HUES6 (cell line): ENCODE data around the gene MTMR3.

Experiments used
- H3K27ac ChIP-seq: 2 replicates; pipeline ENCODE4 v1.7.0; 2013; ENCODE audit warnings: low read depth, mild to moderate bottlenecking, low read length, inconsistent platforms
- H3K27me3 ChIP-seq: 2 replicates; pipeline ENCODE4 v1.6.1; 2013; ENCODE audit warnings: low read length; ENCODE audit not compliant: control insufficient read depth, insufficient read depth
- H3K36me3 ChIP-seq: 2 replicates; pipeline ENCODE4 v1.6.1; 2013; ENCODE audit warnings: low read length; ENCODE audit not compliant: control insufficient read depth, insufficient read depth
- H3K4me1 ChIP-seq: 2 replicates; pipeline ENCODE4 v1.6.1; 2013; ENCODE audit warnings: low read length; ENCODE audit not compliant: control insufficient read depth, insufficient read depth
- H3K4me3 ChIP-seq: 2 replicates; pipeline ENCODE4 v1.5.1; 2013; ENCODE audit warnings: low read depth, low read length
- H3K9ac ChIP-seq: one replicate; pipeline ENCODE4 v1.6.1; 2013; ENCODE audit warnings: mild to moderate bottlenecking, low read length
- H3K9me3 ChIP-seq: 2 replicates; pipeline ENCODE4 v1.6.1; 2013; ENCODE audit warnings: low read depth, low read length; ENCODE audit not compliant: control insufficient read depth, insufficient read depth

The MTMR3 gene

DNA sequence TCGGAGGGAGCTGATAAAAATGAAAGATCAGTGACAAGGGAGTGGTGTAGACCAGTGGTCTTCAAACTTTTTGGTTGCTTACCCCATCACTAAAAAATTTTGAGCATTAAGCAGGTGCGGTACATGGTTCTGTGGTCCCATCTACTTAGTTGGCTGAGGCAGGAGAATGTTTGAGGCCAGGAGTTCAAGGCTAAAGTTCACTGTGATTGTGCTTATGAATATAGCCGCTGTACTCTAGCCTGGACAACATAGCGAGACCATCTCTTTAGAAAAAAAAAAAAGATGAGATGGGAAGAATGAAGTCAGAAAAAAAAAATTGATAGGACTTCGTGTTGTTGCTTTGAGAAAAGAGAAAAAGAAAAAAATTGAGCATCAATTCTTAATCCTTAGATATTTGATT, 7.8 kb downstream of the MTMR3 start:
- H3K9ac ChIP-seq: no peak overlapping the region
- no peak overlapping the region for H3K4me3 ChIP-seq
- no peak overlapping the region for H3K27ac ChIP-seq
- H3K27me3 ChIP-seq: no peaks in the 10 kb centered on the region
- no peaks in the 10 kb centered on the region for H3K9me3 ChIP-seq
- H3K36me3 ChIP-seq: no peaks in the 10 kb centered on the region
- peaks cover 4% of the 10 kb centered on the region for H3K4me1 ChIP-seq

DNA sequence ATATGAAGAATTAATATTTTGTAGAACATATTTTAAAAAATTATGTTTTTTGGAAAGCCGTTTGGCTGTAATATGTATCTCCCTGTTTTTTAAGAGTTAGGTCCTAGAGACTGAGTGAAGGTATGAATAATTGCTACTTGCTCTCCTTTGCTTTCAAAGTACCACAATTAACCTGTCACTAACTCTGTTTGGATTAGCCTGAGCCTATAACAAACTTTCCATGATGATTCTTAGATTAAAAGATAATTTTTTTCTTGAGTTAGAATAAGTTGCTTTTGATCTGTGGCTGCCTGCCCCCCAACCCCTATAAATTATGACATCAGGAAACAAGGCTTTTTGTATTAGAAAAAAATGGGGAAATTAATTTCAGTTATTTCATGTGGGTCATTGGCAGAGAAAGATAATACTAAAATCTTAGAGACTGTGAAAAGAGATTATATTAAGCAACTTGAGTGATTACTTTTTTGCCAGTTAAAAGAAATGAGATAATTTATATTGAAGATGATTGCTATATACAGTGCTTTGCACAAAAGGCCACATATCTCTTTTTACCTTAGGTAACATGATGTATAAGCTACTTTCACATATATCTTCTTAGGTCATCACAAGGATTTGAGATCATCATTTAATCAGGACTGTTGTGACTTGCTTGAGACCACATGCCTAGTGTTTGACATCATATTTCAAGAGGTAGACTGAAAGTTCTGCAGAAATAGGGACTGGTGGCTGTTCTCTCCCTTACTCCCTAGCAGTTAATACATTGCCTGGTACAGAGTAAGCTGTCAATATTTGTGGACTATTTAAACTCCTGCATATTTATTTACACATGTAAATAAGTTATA, 9.6 kb downstream of the MTMR3 start:
- Histone ChIP-seq H3K36me3 (no peaks in the 10 kb centered on the region), H3K9me3 (no peaks in the 10 kb centered on the region), H3K27ac (no peak overlapping the region), H3K9ac (no peak overlapping the region), H3K27me3 (no peaks in the 10 kb centered on the region), H3K4me3 (no peak overlapping the region), H3K4me1 (no peaks in the 10 kb centered on the region)

DNA sequence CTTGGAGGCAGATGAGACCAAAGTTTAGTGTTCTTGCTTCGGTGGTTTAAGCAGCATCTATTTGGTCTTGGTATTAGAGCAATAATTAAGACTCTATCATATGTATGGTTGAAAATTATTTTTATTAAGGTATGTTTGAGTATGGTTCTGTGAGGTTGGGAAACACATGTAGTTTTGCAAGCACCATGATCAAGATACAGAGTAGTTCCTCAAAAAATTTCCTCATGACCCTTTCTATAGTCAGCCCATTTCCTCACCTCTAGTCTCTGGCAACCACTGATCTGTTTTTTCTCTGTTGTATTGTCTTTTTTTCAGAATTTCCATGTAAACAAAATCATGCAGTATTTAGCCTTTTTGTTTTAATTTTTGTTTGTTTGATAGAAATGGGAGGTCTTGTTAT, 18.4 kb downstream of the MTMR3 start:
- no peak overlapping the region for H3K4me3 ChIP-seq
- no peaks in the 10 kb centered on the region for H3K9me3 ChIP-seq
- no peaks in the 10 kb centered on the region for H3K27me3 ChIP-seq
- no peaks in the 10 kb centered on the region for H3K36me3 ChIP-seq
- no peaks in the 10 kb centered on the region for H3K4me1 ChIP-seq
- no peak overlapping the region for H3K9ac ChIP-seq
- H3K27ac ChIP-seq: no peak overlapping the region

DNA sequence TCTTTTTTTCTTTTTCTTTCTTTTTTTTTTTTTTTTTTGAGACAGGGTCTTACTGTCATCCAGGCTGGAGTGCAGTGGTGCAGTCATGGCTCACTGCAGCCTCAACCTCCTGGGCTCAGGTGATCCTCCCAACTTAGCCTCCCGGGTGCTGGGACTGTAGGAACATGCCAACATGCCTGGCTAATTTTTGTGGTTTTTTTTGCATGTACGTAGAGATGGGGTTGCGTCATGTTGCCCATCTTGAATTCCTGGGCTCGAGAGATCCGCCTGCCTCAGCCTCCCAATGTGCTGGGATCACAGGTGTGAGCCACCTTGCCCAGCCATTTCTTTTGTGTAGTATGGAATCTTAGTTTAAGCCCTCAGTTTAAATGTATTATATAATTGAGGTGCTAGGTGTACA, 20.4 kb downstream of the MTMR3 start:
- H3K27me3 ChIP-seq: no peaks in the 10 kb centered on the region
- H3K4me1 ChIP-seq: peaks cover 11% of the 10 kb centered on the region
- no peaks in the 10 kb centered on the region for H3K36me3 ChIP-seq
- H3K9me3 ChIP-seq: no peaks in the 10 kb centered on the region
- H3K9ac ChIP-seq: no peak overlapping the region
- H3K4me3 ChIP-seq: no peak overlapping the region
- H3K27ac ChIP-seq: no peak overlapping the region

DNA sequence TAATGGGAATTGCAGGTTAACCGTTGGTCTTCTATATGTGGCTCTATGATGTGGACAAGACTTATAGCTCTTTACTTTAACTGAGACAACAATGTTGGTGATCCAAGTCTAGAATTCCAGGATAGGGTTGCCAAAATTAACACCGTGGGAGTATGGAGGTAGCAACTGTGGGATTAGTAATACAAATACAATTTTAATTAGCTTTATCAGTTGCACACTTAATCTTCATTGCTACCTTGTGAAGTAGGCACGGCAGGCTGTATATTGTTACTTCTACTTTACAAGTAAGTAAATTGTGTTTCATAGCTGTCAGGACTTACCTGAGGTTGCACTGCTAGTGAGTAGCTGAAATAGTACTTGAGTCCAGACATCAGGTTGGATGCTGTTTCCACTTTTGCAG, 21.0 kb downstream of the MTMR3 start:
- no peaks in the 10 kb centered on the region for H3K36me3 ChIP-seq
- no peaks in the 10 kb centered on the region for H3K9me3 ChIP-seq
- no peak overlapping the region for H3K27ac ChIP-seq
- no peaks in the 10 kb centered on the region for H3K27me3 ChIP-seq
- H3K4me3 ChIP-seq: no peak overlapping the region
- H3K9ac ChIP-seq: no peak overlapping the region
- peaks cover 11% of the 10 kb centered on the region for H3K4me1 ChIP-seq

DNA sequence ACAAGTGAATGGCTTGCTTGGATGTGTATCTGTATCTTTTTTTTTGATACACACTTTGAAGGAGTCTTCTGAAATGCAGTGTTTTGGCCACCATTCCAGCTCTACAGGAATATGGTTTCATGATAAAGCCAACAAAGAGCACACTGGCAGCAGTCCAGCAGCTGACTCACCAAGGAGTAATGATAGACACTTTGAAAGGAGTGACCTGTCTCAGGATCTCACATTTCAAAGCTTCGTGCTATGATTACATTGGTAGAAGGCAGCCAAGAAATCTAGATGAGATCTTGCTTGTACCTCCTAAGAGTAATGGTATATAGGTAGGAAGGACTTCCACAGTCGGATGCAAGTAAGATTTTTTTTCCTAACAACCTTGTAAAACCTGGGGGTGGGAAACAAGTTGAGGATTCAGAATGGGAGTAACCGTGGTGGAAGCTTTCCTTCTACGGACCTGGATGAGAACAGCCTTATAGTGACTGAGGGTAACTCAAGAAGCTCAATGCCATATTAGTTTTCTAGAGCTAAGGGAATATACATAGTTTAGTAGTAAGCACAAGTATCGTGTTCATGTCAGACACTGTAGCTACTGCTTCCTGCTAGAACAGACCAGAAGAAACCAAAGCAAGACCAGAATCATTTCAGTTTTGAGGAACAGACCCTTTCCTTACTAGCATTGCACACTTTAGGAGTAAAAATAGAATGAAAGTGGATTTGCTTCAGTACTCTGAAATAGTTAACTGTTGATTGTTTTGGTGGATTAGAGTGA, 25.0 kb downstream of the MTMR3 start:
- H3K9ac ChIP-seq: no peak overlapping the region
- H3K27me3 ChIP-seq: no peaks in the 10 kb centered on the region
- no peaks in the 10 kb centered on the region for H3K9me3 ChIP-seq
- H3K4me1 ChIP-seq: peaks cover 17% of the 10 kb centered on the region
- no peak overlapping the region for H3K4me3 ChIP-seq
- H3K36me3 ChIP-seq: no peaks in the 10 kb centered on the region
- no peak overlapping the region for H3K27ac ChIP-seq

DNA sequence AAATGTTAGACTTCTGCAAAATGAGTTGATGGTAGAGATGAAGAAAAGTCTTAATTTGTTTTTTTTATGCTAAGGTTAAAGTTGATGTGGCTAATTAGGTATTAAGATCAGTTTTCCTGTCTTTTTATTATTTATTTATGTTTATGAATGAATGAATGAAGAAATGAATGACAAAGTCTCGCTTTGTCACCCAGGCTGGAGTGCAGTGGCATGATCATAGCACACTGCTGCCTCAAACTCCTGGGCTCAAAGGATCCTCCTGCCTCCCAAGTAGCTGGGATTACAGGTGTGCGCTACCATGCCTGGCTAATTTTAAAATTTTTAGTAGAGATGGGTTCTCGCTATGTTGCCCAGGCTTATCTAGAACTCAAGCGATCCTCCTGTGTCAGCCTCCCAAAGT, 29.2 kb downstream of the MTMR3 start:
- no peak overlapping the region for H3K27ac ChIP-seq
- H3K4me1 ChIP-seq: peaks cover 55% of the 10 kb centered on the region
- no peak overlapping the region for H3K9ac ChIP-seq
- H3K36me3 ChIP-seq: no peaks in the 10 kb centered on the region
- no peak overlapping the region for H3K4me3 ChIP-seq
- H3K27me3 ChIP-seq: no peaks in the 10 kb centered on the region
- no peaks in the 10 kb centered on the region for H3K9me3 ChIP-seq

DNA sequence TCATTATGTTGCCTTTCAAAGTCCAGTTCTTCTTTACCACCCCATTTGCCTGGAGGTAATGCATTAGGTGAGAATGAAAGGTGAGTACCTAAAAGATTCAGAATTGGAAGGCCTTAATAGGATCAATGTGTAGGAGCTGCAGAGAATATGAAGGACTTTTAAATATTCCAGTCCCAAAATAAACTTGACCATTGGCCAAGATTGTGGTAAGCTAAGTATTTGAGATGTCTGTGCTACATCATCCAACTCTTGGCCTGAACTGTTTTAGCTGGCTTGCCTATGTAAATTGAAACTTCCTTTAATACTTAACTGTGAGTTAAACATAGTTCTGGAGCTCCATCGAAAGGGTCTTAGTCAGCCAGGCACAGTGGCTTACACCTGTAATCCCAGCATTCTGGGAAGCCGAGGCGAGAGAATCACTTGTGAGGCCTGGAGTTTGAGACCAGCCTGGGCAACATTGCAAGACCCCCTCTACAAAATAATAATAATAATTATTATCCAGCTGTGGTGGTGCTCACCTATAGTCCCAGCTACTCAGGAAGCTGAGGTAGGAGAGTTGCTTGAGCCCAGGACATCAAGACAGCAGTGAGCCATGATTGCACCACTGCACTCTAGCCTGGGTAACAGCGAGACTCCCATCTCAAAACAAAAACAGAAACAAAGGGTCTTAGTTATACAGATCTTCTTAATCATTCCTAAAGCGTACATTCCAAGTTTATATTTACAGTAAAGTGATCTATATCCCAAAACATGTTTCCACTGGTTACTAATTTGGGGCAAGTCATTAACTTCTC, 29.8 kb downstream of the MTMR3 start:
- Histone ChIP-seq H3K27ac (peak overlapping the region; percentile 44; the same call in 1 of the 2 replicates), H3K36me3 (no peaks in the 10 kb centered on the region), H3K4me3 (peak overlapping the region; percentile 25), H3K4me1 (peaks cover 56% of the 10 kb centered on the region), H3K9ac (no peak overlapping the region), H3K27me3 (no peaks in the 10 kb centered on the region), H3K9me3 (no peaks in the 10 kb centered on the region)

DNA sequence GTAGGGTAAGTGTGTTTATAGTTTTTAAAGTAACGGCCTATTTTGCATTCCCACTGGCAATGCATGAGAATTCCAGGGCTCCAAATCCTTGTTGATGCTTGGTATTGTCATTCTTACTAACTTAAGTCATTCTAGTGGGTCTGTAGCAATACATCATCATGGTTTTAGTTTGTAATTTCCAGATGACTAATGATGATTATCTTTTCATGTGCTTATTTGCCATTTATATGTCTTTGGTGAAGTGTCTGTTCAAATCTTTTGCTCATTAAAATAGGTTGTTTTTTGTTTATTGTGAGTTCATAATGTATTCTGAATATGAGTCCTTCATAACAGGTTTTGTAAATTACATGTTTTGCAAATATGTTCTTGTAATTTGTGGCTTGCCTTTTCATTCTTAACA, 31.2 kb downstream of the MTMR3 start:
- Histone ChIP-seq H3K27ac (peak overlapping the region; percentile 44; the same call in 1 of the 2 replicates), H3K9me3 (no peaks in the 10 kb centered on the region), H3K9ac (peak overlapping the region; percentile 26), H3K27me3 (no peaks in the 10 kb centered on the region), H3K4me1 (peaks cover 57% of the 10 kb centered on the region), H3K36me3 (no peaks in the 10 kb centered on the region), H3K4me3 (peak overlapping the region; percentile 44)

DNA sequence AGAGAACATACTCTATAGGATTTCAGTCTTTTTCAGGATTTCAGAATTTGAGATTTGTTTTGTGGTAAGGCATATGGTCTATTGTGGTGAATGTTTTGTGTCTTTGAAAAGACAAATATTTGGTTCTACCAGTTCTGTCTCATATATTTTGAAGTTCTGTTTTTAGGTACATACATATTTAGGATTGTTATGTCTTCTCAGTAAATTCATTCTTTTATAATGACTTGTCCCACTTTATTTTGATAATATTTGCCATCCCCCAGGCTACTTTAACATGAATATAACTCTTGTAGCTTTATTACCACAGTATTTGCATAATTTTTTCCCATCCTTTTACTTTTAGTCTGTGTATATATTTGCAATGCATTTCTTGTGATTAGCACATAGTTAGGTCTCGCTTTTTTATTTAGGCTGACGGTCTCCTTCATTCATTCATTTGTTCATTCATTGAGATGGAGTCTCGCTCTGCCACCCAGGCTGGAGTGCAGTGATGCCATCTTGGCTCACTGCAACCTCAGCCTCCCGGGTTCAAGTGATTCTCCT, 32.1 kb downstream of the MTMR3 start:
- H3K36me3 ChIP-seq: no peaks in the 10 kb centered on the region
- H3K9ac ChIP-seq: no peak overlapping the region
- peak overlapping the region; percentile 44; the same call in 1 of the 2 replicates for H3K27ac ChIP-seq
- no peak overlapping the region for H3K4me3 ChIP-seq
- peaks cover 57% of the 10 kb centered on the region for H3K4me1 ChIP-seq
- no peaks in the 10 kb centered on the region for H3K27me3 ChIP-seq
- no peaks in the 10 kb centered on the region for H3K9me3 ChIP-seq
